MG63 (cell line): ENCODE measurements around the gene BAG5. TPM values are rescaled to one million over a fixed set of nuclear protein-coding genes. Genes with fewer than 3 reads are reported as not detected.
A peak's percentile ranks its signal among the peaks of the same experiment; 100 is the strongest.
"Not testable (repeated sequence)": the region's sequence is repeated elsewhere in the genome, so short reads cannot be mapped to it uniquely, and the experiment has no call there.

Experiments used
- DNase-seq: peaks from one replicate; pipeline ENCODE4 v3.0.0-alpha.2; 2020
- H3K27me3 ChIP-seq: fragments of 250-450 bp; sonication (Bioruptor Pico); 2 replicates; pipeline ENCODE4 v1.5.1; 2020; ENCODE audit warnings: mild to moderate bottlenecking, moderate library complexity
- H3K36me3 ChIP-seq: fragments of 250-450 bp; sonication (Bioruptor Pico); 2 replicates; pipeline ENCODE4 v1.5.1; 2020; ENCODE audit warnings: mild to moderate bottlenecking, moderate library complexity
- H3K4me3 ChIP-seq: fragments of 250-450 bp; sonication (Bioruptor Pico); 2 replicates; pipeline ENCODE4 v1.5.1; 2020; ENCODE audit warnings: mild to moderate bottlenecking, moderate library complexity
- H3K9me3 ChIP-seq: fragments of 250-450 bp; sonication (Bioruptor Pico); 2 replicates; pipeline ENCODE4 v1.5.1; 2020; ENCODE audit warnings: mild to moderate bottlenecking, moderate library complexity
- total RNA-seq: library from RNA; depleted of rRNA; stranded (reverse); fragments of >200 nt; shearing (Covaris generic); gene quantifications from 2 replicates; pipeline ENCODE4 v1.2.3, GENCODE V29; 2014; ENCODE audit warnings: low replicate concordance

Gene BAG5
- total RNA-seq, 1 experiment from 2014 or later = 5.4 TPM

DNA sequence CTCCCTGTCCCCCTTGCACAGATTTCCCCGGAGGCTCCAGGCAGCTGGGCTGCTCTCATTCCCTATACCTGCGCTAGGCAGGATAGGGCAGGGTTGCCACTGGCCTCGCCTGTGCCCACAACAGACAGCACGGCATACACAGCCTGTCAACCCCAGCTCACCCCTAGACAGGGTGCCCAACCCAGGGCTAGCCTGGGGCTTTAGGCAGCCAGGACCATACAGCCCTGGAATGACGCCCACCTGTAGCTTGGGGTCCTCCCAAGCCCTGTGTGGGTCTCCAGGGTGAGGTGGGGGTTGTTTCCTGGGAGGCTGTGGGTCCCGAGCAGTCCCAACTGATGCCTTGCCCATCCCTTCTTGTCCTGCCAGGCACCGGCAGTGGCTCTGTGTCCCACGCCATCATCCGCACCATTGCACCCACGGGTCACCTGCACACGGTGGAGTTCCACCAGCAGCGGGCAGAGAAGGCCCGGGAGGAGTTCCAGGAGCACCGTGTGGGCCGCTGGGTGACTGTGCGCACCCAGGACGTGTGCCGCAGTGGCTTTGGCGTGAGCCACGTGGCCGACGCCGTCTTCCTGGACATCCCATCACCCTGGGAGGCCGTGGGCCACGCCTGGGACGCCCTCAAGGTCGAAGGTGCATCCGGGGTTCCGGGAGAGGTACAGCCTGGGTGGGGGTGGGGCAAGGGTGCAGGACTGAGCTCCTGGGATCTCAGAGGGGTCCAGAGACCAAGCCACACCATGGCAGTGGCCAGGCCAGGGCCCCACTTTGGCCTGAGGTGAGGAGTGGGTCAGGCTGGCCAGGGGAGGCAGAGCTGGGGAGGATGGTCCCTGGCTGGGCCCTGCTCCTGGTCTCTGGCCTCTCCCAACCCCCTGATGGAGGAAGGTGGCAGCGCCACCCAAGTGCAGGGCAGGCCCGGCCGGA is 30.0 kb downstream of the BAG5 start:
- Histone ChIP-seq H3K4me3 (no peak overlapping the region), H3K36me3 (peaks cover 7% of the 10 kb centered on the region), H3K27me3 (no peaks in the 10 kb centered on the region), H3K9me3 (no peaks in the 10 kb centered on the region)
- no peak for DNase-seq

DNA sequence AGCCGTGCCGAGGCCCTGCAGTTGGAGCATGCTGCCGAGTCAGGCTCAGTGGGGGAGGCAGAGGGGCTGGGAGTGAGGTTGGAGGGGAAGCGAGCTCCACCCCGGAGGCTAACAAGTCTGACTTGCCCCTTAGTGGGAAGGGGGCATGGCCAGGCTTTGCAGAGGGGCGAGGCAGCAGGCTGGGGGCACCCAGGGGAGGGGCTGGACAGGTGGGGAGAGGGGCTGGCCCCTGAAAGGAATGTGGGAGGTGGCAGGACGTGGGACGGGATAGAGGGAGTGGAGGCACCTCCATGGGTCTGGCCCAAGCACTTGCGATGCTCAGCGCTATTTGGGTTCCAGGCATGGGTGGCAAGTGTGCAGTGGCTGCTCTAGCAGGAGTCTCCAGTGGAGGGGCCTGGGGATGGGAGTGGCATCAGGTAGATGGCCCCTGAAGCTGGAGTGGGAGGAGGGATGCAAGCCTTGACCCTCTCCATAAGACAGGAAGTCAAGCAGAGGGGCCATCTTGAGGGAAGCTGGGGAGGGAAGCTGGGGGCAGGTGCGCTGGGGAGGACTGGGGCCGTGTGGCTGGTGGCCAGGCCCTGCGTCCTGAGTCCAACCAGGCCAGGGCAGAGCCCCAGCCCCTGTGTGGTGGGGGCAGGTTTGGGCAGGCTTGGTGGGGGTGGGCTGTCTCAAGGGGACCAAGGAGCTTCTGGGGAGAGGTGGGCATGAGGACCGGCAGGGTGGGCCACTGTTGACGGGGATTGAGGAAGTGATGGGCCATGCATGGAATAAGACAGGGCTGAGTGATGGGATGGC is 30.8 kb downstream of the BAG5 start:
- H3K9me3 ChIP-seq = no peaks in the 10 kb centered on the region
- no peaks in the 10 kb centered on the region for H3K27me3 ChIP-seq
- H3K4me3 ChIP-seq = no peak overlapping the region
- H3K36me3 ChIP-seq = peaks cover 7% of the 10 kb centered on the region
- no peak for DNase-seq

DNA sequence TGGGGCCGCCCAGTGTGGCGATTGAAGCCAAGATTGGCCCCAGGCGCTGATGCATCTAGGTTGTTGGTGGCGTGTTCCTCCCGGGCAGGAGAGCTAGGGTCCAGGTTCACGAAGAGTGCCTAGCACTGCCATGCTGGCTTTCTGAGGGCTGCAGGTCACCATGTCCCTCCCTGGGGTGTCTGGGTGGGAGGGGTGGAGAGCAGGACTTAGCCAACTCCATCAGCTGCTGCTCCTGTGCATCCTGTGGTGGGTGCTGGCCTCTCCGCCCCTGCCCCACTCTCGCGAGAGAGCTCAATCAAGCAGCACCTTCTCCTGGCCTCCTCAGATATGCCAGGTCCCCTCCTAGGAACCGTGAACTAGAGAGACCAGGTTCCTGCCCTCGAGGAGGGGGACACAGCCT is 31.6 kb downstream of the BAG5 start:
- no peak for DNase-seq
- Histone ChIP-seq H3K4me3 (no peak overlapping the region), H3K27me3 (no peaks in the 10 kb centered on the region), H3K36me3 (peaks cover 7% of the 10 kb centered on the region), H3K9me3 (no peaks in the 10 kb centered on the region)

DNA sequence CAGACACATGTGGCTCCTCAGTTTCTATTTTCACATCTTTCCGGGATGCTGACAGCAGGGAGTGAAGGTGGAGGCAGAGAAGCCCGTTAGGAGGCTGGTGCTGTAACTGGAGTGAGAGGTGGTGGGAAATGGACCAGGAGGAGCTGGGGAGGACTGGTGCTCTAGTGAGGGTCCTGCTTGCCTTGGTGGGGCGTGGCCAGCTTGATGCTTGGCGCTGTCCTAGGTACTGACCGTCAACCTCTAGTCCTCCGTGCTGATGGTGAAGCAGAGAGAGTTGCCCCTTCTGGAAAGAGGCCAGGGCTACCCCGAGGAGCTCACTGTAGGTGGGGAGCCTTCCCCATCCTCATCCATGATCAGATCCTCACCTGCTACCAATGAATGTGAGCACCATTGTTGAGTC is 32.1 kb downstream of the BAG5 start:
- no peak for DNase-seq
- Histone ChIP-seq H3K4me3 (peak overlapping the region; percentile 79), H3K27me3 (no peaks in the 10 kb centered on the region), H3K9me3 (no peaks in the 10 kb centered on the region), H3K36me3 (peaks cover 7% of the 10 kb centered on the region)

DNA sequence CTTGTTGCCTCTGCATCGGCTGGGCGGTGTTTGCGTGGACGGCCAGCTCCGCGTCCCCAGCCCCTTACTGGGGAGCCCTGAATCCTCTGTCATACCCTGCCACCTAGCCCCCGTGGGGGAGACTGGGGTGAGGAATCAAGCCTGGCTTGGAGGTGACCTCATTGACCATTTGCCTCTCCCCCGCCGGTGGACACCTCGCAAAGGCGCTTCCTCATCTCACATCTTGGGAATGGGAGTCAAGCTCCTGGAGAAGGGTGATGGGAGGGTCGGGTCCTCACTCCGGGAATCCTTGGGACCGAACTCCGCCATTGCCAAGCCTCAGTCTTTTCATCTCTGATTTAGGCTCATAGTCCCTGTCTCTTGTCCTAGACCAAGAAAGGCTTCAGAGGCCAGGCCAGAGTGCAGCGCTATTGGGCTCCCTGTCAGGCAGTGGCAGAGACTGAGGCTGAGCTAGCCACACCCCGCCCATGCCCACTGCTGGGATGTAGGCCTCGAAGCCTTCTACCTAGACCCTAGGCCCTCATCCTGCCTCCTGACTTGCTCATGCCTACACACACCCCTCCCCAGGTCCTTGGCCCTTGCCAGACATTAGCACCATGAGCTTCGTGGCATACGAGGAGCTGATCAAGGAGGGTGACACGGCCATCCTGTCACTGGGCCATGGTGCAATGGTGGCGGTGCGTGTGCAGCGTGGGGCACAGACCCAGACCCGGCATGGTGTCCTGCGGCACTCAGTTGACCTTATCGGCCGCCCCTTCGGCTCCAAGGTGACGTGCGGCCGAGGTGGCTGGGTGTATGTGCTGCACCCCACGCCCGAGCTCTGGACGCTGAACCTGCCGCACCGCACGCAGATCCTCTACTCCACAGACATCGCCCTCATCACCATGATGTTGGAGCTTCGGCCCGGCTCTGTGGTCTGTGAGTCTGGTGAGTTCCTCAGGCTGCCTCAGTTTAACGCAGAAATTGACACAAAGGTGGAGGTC is 32.8 kb downstream of the BAG5 start:
- Histone ChIP-seq H3K4me3 (peak overlapping the region; percentile 79), H3K9me3 (no peaks in the 10 kb centered on the region), H3K27me3 (no peaks in the 10 kb centered on the region), H3K36me3 (peaks cover 7% of the 10 kb centered on the region)
- no peak for DNase-seq

DNA sequence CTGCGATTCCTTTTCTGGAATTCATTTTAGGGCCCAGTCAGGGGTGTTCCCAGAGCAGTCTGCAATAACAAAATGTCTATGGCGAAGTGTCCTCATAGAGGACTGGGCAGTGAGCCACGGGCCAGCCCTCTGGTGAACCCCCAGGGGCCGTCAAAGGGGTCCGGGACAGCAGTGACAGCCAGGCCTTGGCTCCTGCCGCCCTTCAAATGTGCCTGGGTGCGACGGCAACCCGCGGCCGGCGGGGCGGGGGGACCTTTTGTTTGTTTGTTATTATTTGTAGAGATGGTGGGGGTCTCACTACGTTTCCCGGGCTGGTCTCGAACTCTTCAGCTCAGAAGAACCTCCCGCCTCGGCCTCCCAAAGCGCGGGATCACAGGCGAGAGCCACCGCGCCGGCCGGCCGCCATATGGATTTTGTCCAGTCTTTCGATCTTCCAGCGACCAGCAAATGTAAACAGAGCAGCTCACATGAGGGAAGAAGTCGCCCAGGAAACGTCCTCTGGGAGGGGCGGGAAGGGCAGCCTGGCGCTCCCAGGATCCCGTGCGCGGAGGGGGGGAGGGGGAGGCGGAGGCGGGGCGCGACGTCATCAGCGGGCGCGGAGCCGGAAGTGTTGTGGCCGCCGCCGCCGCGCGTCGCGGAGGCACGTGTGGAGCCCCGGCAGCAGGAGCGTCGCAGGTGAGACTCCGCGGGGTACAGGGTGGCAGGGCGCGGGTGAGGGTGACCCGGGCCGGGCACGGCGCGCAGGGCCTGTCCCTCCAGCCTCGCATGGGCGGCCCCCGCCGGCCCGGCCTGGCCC is 33.7 kb downstream of the BAG5 start, which contains the start of gene TRMT61A:
Gene TRMT61A, plus strand, starts transcription at position 610 of the 796 bp plus-strand sequence. CDS start 783 bp downstream, outside the sequence.
- peak within 1 kb of the TSS; percentile 79 for H3K4me3 ChIP-seq
- peak; percentile 88 for DNase-seq
- peaks cover 4% of the 10 kb centered on the region for H3K36me3 ChIP-seq
- no peaks in the 10 kb centered on the region for H3K9me3 ChIP-seq
- H3K27me3 ChIP-seq = no peaks in the 10 kb centered on the region

DNA sequence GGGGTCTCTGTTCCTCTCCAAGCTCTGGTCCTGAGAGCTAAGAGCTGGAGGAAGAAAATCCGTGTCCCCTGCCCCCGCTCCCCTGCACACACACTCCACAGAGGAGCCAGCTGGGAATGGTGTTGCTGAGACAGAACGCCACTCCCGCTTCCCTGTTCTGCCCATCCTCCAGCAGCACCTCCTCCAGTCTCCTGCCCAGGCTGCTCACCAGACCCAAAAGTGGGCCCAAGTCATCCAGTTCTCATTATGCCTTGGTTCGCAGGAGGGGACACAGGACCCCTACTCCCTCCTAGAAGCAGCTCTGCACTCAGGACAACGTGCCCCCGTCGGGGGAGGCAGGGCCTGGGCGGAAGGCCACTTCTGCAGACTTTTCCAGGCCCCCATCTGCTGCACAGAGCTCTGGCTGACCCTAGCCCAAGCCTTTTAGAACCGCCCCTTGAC is 34.3 kb downstream of the BAG5 start:
- H3K4me3 ChIP-seq = peak overlapping the region; percentile 79
- H3K36me3 ChIP-seq = peaks cover 4% of the 10 kb centered on the region
- no peaks in the 10 kb centered on the region for H3K27me3 ChIP-seq
- no peaks in the 10 kb centered on the region for H3K9me3 ChIP-seq
- no peak for DNase-seq

DNA sequence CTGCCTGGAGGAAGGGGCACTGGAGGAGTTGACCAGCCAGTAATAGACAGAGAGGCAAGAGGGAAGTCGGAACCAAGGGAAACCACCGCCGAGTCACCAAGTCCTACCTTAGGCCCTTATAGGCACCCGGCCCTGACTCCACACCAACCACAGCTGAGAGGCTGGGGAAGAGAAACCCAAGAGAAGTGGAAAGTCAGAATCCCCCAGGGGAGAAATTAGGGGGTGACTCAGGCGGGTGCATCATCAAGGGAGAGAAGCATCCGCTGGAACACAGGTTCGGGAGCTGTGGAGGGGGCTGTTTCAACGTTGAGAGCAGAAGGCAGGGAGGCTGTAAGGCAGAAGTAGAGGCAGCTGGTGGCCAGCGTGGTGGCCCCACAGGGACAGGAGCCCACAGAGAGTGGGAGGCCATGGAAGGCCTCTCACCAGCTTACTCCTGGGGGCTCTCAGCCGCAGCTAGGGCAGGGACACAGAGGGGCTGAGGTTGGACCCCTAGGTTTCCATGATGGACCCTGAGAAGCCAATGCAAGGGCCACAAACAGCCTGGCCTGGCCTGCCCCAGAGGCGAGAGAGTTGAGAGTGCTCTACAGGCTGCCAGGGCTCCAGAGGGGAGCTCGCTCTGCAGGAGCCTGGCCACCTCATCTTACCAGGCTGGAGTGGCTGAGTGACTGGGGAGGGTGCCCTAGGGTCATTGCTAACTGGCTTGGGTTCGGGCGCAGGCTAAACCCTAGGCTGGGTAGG is 34.9 kb downstream of the BAG5 start:
- Histone ChIP-seq H3K36me3 (peaks cover 4% of the 10 kb centered on the region), H3K9me3 (no peaks in the 10 kb centered on the region), H3K4me3 (no peak overlapping the region), H3K27me3 (no peaks in the 10 kb centered on the region; the same call in 1 of the 2 replicates)
- no peak for DNase-seq

DNA sequence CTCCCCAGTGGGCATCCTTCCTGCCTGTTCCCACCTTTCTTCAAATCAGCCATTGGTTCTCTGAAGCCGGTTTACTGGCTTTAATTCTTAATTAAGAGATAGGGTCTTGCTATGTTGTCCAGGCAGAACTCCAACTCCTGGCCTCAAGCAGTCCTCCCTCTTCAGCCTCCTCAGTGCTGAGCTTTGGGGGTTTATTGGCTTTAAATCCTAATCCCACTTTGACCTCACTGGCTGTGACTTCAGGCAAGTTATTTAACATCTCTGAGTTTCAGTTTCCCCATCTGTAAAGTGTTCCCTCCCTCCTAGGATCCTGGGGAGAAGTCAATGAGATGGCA is 35.6 kb downstream of the BAG5 start:
- Histone ChIP-seq H3K27me3 (no peaks in the 10 kb centered on the region; the same call in 1 of the 2 replicates), H3K4me3 (no peak overlapping the region), H3K9me3 (no peaks in the 10 kb centered on the region), H3K36me3 (peaks cover 4% of the 10 kb centered on the region)
- DNase-seq = no peak

DNA sequence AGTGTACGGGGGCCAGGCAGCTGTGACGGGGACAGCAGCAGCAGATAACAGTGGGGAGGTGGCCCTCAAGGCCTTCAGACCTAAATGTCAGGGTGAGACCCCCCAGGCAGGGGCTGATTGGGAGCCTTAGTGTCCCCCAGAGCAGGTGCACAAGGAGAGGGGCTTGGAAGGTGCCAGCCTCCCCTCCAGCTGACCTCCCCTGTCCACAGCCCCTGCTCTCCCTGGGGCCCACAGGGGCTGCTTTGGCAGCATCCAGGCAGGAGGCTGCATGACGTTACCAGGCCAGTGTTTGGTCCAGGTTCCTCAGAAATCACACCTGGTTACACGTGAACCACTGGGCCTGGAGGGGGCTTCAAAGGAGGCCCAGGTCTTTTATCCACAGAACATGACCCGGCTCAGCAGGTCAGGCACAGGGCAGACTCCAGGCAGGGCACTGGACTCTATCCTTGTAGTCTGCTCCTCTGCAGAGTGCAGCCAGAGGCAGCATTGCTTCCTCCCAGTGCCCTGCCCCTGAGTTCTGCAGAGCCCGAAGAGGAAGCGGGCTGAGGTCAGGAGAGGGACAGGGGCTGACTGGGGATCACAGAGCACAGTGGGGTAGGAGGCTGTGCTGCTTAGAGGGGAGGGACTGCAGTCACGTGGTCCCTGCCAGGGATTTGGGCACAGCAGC is 36.1 kb downstream of the BAG5 start:
- no peak for DNase-seq
- Histone ChIP-seq H3K27me3 (no peaks in the 10 kb centered on the region; the same call in 1 of the 2 replicates), H3K9me3 (no peaks in the 10 kb centered on the region), H3K36me3 (peaks cover 4% of the 10 kb centered on the region), H3K4me3 (no peak overlapping the region)

DNA sequence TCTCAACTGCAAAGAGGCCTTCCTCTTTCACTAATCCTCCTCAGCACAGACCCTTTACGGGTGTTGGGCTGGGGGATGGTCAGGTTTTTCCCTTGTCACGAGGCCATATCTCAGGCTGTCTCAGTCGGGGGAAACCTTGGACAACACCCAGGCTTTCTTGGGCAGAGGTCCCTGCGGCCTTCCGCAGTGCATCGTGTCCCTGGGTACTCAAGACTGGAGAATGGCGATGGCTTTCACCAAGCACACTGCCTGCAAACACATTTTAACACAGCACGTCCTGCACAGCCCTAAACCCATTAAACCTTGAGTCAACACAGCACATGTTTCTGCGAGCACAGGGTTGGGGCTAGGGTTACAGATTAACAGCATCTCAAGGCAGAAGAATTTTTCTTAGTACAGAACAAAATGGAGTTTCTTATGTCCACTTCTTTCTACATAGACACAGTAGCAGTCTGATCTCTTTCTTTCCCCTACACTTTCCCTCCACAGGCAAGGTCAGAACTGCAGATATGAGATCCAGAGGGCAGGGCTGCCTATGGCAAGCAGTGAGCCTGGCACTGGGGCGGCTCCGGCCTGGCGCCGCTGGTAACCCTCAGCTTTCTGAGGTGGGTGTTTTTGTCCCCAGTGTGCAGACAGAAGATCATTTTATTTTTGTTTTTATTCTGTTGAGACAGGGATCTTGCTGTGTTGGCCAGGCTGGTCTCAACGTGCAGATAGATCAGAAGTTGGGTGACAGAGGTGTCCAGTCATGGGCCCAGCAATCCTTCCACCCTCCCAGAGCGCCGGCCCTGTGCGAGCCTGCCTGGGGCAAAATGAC is 36.8 kb downstream of the BAG5 start:
- H3K27me3 ChIP-seq, DNase-seq, H3K36me3 ChIP-seq, H3K4me3 ChIP-seq, H3K9me3 ChIP-seq: not testable (repeated sequence)

DNA sequence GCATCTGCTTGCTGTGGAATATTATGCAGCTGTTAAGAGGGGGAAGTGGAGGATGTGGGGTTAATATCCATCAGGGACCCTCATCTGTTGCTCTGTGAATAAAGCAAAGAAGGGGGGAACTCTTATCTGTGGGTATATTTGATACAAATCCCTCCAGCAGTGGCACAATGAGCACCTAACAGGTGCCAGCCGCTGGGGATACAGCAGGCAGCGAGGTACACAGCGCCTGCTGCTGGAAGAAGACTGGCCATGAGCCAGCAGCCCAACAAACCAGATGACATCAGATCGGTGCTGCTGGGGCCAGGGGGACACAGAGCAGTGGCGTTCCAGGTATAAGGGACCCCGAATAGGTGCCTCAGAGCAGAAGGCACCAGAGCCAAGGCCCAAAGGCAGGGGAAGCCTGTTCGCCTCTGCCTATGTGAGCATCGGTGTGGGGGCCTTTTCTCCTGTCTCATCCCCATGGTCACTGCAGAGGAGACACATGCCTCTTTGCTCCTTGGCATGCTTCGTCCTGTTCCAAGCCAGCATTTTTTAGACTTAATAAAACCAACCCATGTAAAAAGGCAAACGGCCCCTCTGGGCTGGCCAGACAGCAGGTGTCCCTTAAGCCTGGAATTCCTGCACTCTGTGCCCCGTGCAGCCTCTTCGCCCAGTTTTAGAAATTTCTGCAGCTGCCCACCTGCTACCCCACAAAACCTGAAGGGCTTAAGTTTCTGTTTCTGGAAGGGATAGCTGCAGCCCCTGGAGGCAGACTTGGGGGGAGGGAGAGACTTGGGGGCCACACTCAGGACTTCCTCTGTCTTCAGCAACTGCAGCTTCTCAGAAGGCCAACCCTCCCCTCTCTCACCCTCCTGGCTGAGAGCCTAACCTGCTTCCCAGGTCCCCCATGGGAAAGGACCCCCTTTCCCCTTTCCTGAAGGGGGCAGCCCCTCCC is 38.2 kb downstream of the BAG5 start:
- no peak for DNase-seq
- Histone ChIP-seq H3K36me3 (no peaks in the 10 kb centered on the region; the same call in 1 of the 2 replicates), H3K9me3 (no peaks in the 10 kb centered on the region), H3K27me3 (no peaks in the 10 kb centered on the region; the same call in 1 of the 2 replicates), H3K4me3 (no peak overlapping the region)

DNA sequence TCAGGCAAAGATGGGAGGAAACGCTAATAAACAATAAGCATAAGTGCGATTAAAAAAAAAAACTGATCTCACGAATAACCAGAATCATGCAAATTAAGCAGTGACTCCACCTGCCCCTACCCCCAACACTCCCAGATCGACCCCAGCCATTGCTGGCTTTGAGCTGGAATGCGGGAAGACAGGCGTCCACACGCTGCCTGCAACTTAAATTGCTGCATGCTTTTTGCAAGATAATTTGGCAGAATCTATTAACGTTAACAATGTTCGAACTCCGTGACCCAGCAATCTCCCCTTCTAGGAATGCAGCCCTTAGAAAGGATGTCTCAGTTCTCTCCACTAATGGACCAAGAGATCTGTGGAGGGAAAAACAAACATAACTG is 38.9 kb downstream of the BAG5 start:
- no peak for DNase-seq
- H3K36me3 ChIP-seq = no peaks in the 10 kb centered on the region; the same call in 1 of the 2 replicates

More for the DNA sequence above, 38.9 kb downstream of the BAG5 start:
- Histone ChIP-seq H3K9me3 (no peaks in the 10 kb centered on the region), H3K4me3 (no peak overlapping the region), H3K27me3 (no peaks in the 10 kb centered on the region; the same call in 1 of the 2 replicates)
